K562 (cell line): ENCODE data around the gene SH3BP5. TPM values are rescaled to one million over a fixed set of nuclear protein-coding genes. Genes with fewer than 3 reads are reported as not detected.

ENCODE experiments used
- CSDE1 ChIP-seq, 2 experiments: fragments of 450-650 bp; IDR thresholded peaks; 2 replicates each; pipeline ENCODE4 v1.6.1; 2016; ENCODE audit warnings: mild to moderate bottlenecking in 1 of 2
- HDAC3 ChIP-seq: fragments of 450-650 bp; IDR thresholded peaks from 2 replicates; pipeline ENCODE4 v1.6.1; 2018; ENCODE audit warnings: borderline replicate concordance, mild to moderate bottlenecking, moderate library complexity; ENCODE audit not compliant: partially characterized antibody
- HMGN3 ChIP-seq: IDR thresholded peaks from 2 replicates; pipeline ENCODE4 v1.6.1; 2011; ENCODE audit warnings: borderline replicate concordance, low read depth, mild to moderate bottlenecking, mixed read lengths, low read length; ENCODE audit not compliant: insufficient read length; ENCODE audit errors: extremely low read depth
- NR4A1 ChIP-seq, 2 experiments: fragments of 250-450 bp in 1 of 2; fragments of 450-650 bp in 1 of 2; sonication (Bioruptor Pico) in 1 of 2; IDR thresholded peaks; 2 replicates each; pipeline versions ENCODE4 v1.4.0 to v1.6.1; 2016 to 2020; ENCODE audit warnings: mild to moderate bottlenecking in 2 of 2, missing compliant biosample characterization in 1 of 2, missing genetic modification characterization in 1 of 2, moderate library complexity in 1 of 2
- PHB ChIP-seq: fragments of 250-450 bp; sonication (Bioruptor Pico); IDR thresholded peaks from 2 replicates; pipeline ENCODE4 v1.5.0; 2021
- SAFB ChIP-seq: fragments of 200-400 bp; formaldehyde crosslinking; IDR thresholded peaks from 2 replicates; pipeline ENCODE4 v1.6.1; 2017; ENCODE audit warnings: low read depth, low read length, borderline replicate concordance
- SAFB2 ChIP-seq: fragments of 200-400 bp; formaldehyde crosslinking; IDR thresholded peaks from 2 replicates; pipeline ENCODE4 v1.6.1; 2018; ENCODE audit warnings: borderline replicate concordance, low read length, low read depth, moderate library complexity; ENCODE audit not compliant: severe bottlenecking
- SUPT5H ChIP-seq: fragments of 450-650 bp; IDR thresholded peaks from 2 replicates; pipeline ENCODE4 v1.6.1; 2016
- TAL1 ChIP-seq: fragments of 450-650 bp; IDR thresholded peaks from 2 replicates; pipeline ENCODE4 v1.6.1; 2016; ENCODE audit warnings: mild to moderate bottlenecking
- ZFP1 ChIP-seq: fragments of 450-650 bp; formaldehyde crosslinking; IDR thresholded peaks from 2 replicates; pipeline ENCODE4 v1.4.0; 2020; ENCODE audit warnings: mild to moderate bottlenecking, mixed read lengths
- ZNF134 ChIP-seq: fragments of 250-450 bp; sonication (Bioruptor Pico); conservative IDR thresholded peaks from 2 replicates; pipeline ENCODE4 v1.4.0; 2020
- ZNF140 ChIP-seq: fragments of 250-450 bp; sonication (Bioruptor Pico); IDR thresholded peaks from 2 replicates; pipeline ENCODE4 v1.8.0; 2021; ENCODE audit warnings: moderate library complexity, mild to moderate bottlenecking, inconsistent platforms
- ZNF41 ChIP-seq: fragments of 250-450 bp; sonication (Bioruptor Pico); conservative IDR thresholded peaks from 2 replicates; pipeline ENCODE4 v1.4.0; 2020; ENCODE audit warnings: mild to moderate bottlenecking
- ZNF695 ChIP-seq: fragments of 450-650 bp; formaldehyde crosslinking; IDR thresholded peaks from 2 replicates; pipeline ENCODE4 v1.4.0; 2020; ENCODE audit warnings: mild to moderate bottlenecking, moderate library complexity
- ZNF77 ChIP-seq: fragments of 250-450 bp; sonication (Bioruptor Pico); IDR thresholded peaks from 2 replicates; pipeline ENCODE4 v1.5.0; 2020
- polyA plus RNA-seq, 8 experiments: library from polyadenylated mRNA; depleted of rRNA in 4 of 8; stranded (reverse) in 5 of 8; unstranded in 3 of 8; fragments of >200 nt; fragmentation: Nextera tagmentation in 2 of 8; fragmentation: Illumina TruSeq in 1 of 8; extraction: Ambion mirVana in 2 of 8; extraction: Trizol in 1 of 8; gene quantifications; 2 replicates each; pipeline versions ENCODE4 v1.2.1 to v1.2.3, GENCODE V29; 2011 to 2014; ENCODE audit warnings: inconsistent platforms in 1 of 8, missing spikeins in 1 of 8
- total RNA-seq, 7 experiments: library from RNA; depleted of rRNA in 6 of 7; stranded (reverse); fragments of >200 nt in 6 of 7; fragmentation: Illumina TruSeq in 2 of 7; extraction: Trizol in 2 of 7; gene quantifications; 2 replicates each; pipeline versions ENCODE4 v1.2.1 to v1.2.3, GENCODE V29; 2011 to 2021; ENCODE audit warnings: low replicate concordance in 1 of 7
- TF ChIP-seq, protein P1 (sequence below): fragments of 450-650 bp; IDR thresholded peaks from 2 replicates; pipeline ENCODE4 v1.6.1; 2016; ENCODE audit warnings: low read depth, mild to moderate bottlenecking, moderate library complexity
- TF ChIP-seq, protein P2 (sequence below): fragments of 450-650 bp; IDR thresholded peaks from 2 replicates; pipeline ENCODE4 v1.6.1; 2017; ENCODE audit warnings: antibody characterized with exemption, mild to moderate bottlenecking
- TF ChIP-seq, protein P3 (sequence below): sonication (generic); formaldehyde crosslinking; IDR thresholded peaks from 2 replicates; pipeline ENCODE4 v1.8.0; 2022; ENCODE audit warnings: mild to moderate bottlenecking, missing genetic modification reagents, borderline replicate concordance
- TF ChIP-seq, protein P4 (sequence below): fragments of 450-650 bp; formaldehyde crosslinking; IDR thresholded peaks from 2 replicates; pipeline ENCODE4 v1.4.0; 2020; ENCODE audit warnings: mild to moderate bottlenecking, moderate library complexity

SH3BP5 gene
- total and polyA plus RNA-seq, 9 of the 15 experiments (the other 6 are each of a cell fraction or from before 2014, with no cell fraction given) = 2.9 to 29.0 (median 14.9) TPM

DNA sequence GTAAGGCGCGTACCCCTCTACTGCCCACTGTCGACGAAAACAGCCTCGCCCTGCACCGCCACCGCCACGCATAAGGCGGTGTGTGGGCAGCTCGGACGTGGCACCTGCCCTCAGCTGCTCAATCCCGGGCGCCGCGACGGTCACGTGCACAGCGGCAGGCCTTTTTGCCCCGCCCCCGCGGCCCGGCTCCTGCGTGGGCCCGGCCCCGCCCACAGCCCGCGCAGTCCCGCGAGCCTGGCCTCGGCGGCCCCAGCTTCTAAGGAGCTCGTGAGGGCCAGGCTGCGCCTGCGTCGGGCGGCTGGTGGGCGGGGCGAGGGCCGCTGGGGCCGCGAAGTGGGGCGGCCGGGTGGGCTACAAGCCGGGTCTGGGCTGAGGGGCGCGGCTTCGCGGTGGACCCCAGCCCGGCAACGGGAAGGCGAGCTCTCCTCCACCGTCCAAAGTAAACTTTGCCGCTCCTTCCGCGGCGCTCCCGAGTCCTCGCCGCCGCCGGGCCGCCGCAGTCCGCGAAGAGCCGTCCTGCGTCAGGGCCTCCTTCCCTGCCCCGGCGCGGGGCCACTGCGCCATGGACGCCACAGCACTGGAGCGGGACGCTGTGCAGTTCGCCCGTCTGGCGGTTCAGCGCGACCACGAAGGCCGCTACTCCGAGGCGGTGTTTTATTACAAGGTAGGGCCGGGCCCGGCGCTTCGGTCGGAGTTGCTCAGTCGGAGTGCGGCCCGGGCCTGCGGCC is 126.3 kb downstream of the SH3BP5 start, which contains the start of gene CAPN7 (continued):
- TF ChIP-seq ZNF140 (CRISPR knock-in tag) (no peak), HMGN3 (peak; percentile 93), SAFB2 (no peak), SUPT5H (peak; percentile 76), SAFB (peak; percentile 84), ZNF695 (CRISPR knock-in tag) (no peak), ZFP1 (CRISPR knock-in tag) (0 out of 2 replicates have a peak, but pooled peaks have one; percentile 43), ZNF41 (CRISPR knock-in tag) (peak; percentile 40), TAL1 (no peak), PHB (CRISPR knock-in tag) (peak; percentile 90; the same call in 1 of the 2 replicates), HDAC3 (no peak), NR4A1 (CRISPR knock-in tag; IDR thresholded peaks at IDR 0.05) (peak; percentile 92; the same call in 1 of the 2 replicates), NR4A1 (tag; IDR thresholded peaks at IDR 0.05) (0 out of 2 replicates have a peak, but pooled peaks have one; percentile 61), ZNF134 (CRISPR knock-in tag) (peak; percentile 73), CSDE1 (IDR thresholded peaks at IDR 0.05) (no peak), ZNF77 (CRISPR knock-in tag) (no peak)
- TF ChIP-seq, protein P1, sequence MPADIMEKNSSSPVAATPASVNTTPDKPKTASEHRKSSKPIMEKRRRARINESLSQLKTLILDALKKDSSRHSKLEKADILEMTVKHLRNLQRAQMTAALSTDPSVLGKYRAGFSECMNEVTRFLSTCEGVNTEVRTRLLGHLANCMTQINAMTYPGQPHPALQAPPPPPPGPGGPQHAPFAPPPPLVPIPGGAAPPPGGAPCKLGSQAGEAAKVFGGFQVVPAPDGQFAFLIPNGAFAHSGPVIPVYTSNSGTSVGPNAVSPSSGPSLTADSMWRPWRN = peak; percentile 76; the same call in 1 of the 2 replicates
- TF ChIP-seq, protein P2, sequence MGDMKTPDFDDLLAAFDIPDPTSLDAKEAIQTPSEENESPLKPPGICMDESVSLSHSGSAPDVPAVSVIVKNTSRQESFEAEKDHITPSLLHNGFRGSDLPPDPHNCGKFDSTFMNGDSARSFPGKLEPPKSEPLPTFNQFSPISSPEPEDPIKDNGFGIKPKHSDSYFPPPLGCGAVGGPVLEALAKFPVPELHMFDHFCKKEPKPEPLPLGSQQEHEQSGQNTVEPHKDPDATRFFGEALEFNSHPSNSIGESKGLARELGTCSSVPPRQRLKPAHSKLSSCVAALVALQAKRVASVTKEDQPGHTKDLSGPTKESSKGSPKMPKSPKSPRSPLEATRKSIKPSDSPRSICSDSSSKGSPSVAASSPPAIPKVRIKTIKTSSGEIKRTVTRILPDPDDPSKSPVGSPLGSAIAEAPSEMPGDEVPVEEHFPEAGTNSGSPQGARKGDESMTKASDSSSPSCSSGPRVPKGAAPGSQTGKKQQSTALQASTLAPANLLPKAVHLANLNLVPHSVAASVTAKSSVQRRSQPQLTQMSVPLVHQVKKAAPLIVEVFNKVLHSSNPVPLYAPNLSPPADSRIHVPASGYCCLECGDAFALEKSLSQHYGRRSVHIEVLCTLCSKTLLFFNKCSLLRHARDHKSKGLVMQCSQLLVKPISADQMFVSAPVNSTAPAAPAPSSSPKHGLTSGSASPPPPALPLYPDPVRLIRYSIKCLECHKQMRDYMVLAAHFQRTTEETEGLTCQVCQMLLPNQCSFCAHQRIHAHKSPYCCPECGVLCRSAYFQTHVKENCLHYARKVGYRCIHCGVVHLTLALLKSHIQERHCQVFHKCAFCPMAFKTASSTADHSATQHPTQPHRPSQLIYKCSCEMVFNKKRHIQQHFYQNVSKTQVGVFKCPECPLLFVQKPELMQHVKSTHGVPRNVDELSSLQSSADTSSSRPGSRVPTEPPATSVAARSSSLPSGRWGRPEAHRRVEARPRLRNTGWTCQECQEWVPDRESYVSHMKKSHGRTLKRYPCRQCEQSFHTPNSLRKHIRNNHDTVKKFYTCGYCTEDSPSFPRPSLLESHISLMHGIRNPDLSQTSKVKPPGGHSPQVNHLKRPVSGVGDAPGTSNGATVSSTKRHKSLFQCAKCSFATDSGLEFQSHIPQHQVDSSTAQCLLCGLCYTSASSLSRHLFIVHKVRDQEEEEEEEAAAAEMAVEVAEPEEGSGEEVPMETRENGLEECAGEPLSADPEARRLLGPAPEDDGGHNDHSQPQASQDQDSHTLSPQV = peak; percentile 77
- TF ChIP-seq, protein P3, sequence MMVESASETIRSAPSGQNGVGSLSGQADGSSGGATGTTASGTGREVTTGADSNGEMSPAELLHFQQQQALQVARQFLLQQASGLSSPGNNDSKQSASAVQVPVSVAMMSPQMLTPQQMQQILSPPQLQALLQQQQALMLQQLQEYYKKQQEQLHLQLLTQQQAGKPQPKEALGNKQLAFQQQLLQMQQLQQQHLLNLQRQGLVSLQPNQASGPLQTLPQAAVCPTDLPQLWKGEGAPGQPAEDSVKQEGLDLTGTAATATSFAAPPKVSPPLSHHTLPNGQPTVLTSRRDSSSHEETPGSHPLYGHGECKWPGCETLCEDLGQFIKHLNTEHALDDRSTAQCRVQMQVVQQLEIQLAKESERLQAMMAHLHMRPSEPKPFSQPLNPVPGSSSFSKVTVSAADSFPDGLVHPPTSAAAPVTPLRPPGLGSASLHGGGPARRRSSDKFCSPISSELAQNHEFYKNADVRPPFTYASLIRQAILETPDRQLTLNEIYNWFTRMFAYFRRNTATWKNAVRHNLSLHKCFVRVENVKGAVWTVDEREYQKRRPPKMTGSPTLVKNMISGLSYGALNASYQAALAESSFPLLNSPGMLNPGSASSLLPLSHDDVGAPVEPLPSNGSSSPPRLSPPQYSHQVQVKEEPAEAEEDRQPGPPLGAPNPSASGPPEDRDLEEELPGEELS = 0 out of 2 replicates have a peak, but pooled peaks have one; percentile 72
- TF ChIP-seq, protein P4, sequence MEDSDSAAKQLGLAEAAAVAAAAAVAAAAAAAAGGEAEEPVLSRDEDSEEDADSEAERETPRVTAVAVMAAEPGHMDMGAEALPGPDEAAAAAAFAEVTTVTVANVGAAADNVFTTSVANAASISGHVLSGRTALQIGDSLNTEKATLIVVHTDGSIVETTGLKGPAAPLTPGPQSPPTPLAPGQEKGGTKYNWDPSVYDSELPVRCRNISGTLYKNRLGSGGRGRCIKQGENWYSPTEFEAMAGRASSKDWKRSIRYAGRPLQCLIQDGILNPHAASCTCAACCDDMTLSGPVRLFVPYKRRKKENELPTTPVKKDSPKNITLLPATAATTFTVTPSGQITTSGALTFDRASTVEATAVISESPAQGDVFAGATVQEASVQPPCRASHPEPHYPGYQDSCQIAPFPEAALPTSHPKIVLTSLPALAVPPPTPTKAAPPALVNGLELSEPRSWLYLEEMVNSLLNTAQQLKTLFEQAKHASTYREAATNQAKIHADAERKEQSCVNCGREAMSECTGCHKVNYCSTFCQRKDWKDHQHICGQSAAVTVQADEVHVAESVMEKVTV (CRISPR knock-in tag) = no peak
